Stimulated activated CD4-positive, alpha-beta T cell treated with anti-CD3 and anti-CD28 coated beads, Interleukin-4, amount 100 ng/mL, for 1 hour (primary cell): ENCODE measurements around the gene MIER1.
"Not testable (repeated sequence)": the region's sequence is repeated elsewhere in the genome, so short reads cannot be mapped to it uniquely, and the experiment has no call there.

ENCODE experiments used
- DNase-seq: peaks from one replicate; pipeline ENCODE4 v3.0.0-alpha.2; 2020

MIER1 gene

GRCh38 chr1:66924756-66925557 lies at the start of gene MIER1, which contains the start of gene DNAI4:
MIER1 (plus strand) TSS chr1:66924990; CDS start chr1:66925029, 39 bp downstream.
DNAI4 (minus strand) TSS chr1:66924856; CDS start chr1:66924831, 25 bp downstream.
- DNase-seq = peak; percentile 97

GRCh38 chr1:66876664-66877063 lies 48.1 kb upstream of the MIER1 start:
- DNase-seq = no peak

- no peak for DNase-seq
Observed at GRCh38 chr1:66889030-66889429, 35.8 kb upstream of the MIER1 start.

- DNase-seq = no peak
Observed at GRCh38 chr1:66890621-66891020, 34.2 kb upstream of the MIER1 start.

GRCh38 chr1:66893712-66894111 lies 31.1 kb upstream of the MIER1 start:
- DNase-seq = no peak

GRCh38 chr1:66915203-66915602 lies 9.6 kb upstream of the MIER1 start:
- DNase-seq = not testable (repeated sequence)

- no peak for DNase-seq
Observed at GRCh38 chr1:66916320-66916719, 8.5 kb upstream of the MIER1 start.

- no peak for DNase-seq
Observed at GRCh38 chr1:66917476-66917875, 7.3 kb upstream of the MIER1 start.

- DNase-seq = no peak
Observed at GRCh38 chr1:66919063-66919462, 5.7 kb upstream of the MIER1 start.

GRCh38 chr1:66919828-66920227 lies 5.0 kb upstream of the MIER1 start:
- no peak for DNase-seq

- no peak for DNase-seq
Observed at GRCh38 chr1:66920543-66920942, 4.2 kb upstream of the MIER1 start.

- DNase-seq = no peak
Observed at GRCh38 chr1:66925558-66925910, 744 bp downstream of the MIER1 start.

GRCh38 chr1:66925944-66926343 lies 1.2 kb downstream of the MIER1 start:
- DNase-seq = no peak

- DNase-seq = no peak
Observed at GRCh38 chr1:66927528-66927927, 2.7 kb downstream of the MIER1 start.

- DNase-seq = no peak
Observed at GRCh38 chr1:66929146-66929688, 4.4 kb downstream of the MIER1 start.

GRCh38 chr1:66929691-66929998 lies 4.9 kb downstream of the MIER1 start:
- no peak for DNase-seq

- peak; percentile 94 for DNase-seq
Observed at GRCh38 chr1:66929999-66930822, 5.4 kb downstream of the MIER1 start.

GRCh38 chr1:66930823-66931174 lies 6.0 kb downstream of the MIER1 start:
- no peak for DNase-seq

- no peak for DNase-seq
Observed at GRCh38 chr1:66931590-66931989, 6.8 kb downstream of the MIER1 start.

GRCh38 chr1:66932291-66932690 lies 7.5 kb downstream of the MIER1 start:
- no peak for DNase-seq

- DNase-seq = no peak
Observed at GRCh38 chr1:66933887-66934700, 9.3 kb downstream of the MIER1 start.

- no peak for DNase-seq
Observed at GRCh38 chr1:66937529-66938234, 12.9 kb downstream of the MIER1 start.

- DNase-seq = no peak
Observed at GRCh38 chr1:66938613-66939012, 13.8 kb downstream of the MIER1 start.
